H1 (cell line): ENCODE measurements around the gene NOL4L. TPM values are rescaled to one million over a fixed set of nuclear protein-coding genes. Genes with fewer than 3 reads are reported as not detected.

Experiments
- polyA plus RNA-seq, 7 experiments: library from polyadenylated mRNA; depleted of rRNA in 3 of 7; stranded (reverse) in 5 of 7; unstranded in 2 of 7; fragments of >200 nt in 5 of 7; fragments of 200-250 nt in 2 of 7; gene quantifications; 1 replicate in 5 of 7; 2 replicates in 1 of 7; 4 replicates in 1 of 7; pipeline versions ENCODE4 v1.2.1 to v1.2.3, GENCODE V29; 2011 to 2013; ENCODE audit warnings: missing spikeins in 2 of 7, mixed read lengths in 2 of 7
- total RNA-seq: library from RNA; stranded (reverse); fragmentation: NEBNext Ultra II Directional; extraction: Animal tissue kit (Norgen Biotek cat#: 25700); gene quantifications from 2 replicates; pipeline ENCODE4 v1.2.1, GENCODE V29; 2021
- TF ChIP-seq, protein P1 (sequence below): IDR thresholded peaks from 2 replicates; pipeline ENCODE4 v1.6.1; 2011; ENCODE audit warnings: low read length, improper control_type of control experiment

Gene NOL4L
- total and polyA plus RNA-seq, 2 of the 8 experiments (the other 6 are each of a cell fraction or from before 2014, with no cell fraction given) = 15.3 to 23.7 TPM

DNA sequence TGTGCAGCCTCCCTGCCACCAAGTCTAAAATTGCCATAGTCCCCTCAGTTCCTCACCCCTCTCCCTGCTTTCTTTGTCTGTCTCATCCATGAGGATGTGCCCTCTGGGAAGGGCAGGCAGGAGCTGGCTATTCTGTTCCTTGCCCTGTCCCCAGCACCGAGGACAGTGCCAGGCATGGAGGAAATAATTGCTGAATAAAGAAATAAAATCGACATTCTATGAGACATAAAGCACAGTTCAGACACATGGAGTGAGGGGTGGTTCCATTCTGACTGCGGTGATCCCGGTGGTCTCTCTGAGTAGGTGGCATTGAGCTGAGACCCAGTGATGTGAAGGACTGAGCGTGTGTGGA, 23.5 kb upstream of the NOL4L start (continued):
- TF ChIP-seq, protein P1, sequence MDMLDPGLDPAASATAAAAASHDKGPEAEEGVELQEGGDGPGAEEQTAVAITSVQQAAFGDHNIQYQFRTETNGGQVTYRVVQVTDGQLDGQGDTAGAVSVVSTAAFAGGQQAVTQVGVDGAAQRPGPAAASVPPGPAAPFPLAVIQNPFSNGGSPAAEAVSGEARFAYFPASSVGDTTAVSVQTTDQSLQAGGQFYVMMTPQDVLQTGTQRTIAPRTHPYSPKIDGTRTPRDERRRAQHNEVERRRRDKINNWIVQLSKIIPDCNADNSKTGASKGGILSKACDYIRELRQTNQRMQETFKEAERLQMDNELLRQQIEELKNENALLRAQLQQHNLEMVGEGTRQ = no peak
